H1 (cell line): ENCODE data around the gene TET2. TPM values are rescaled to one million over a fixed set of nuclear protein-coding genes. Genes with fewer than 3 reads are reported as not detected.

Experiments used
- CTCF ChIA-PET: fragments of 300-600 bp; sonication (Branson Sonifier 250); formaldehyde crosslinking; loops from one replicate; lab custom pipeline; 2021; ENCODE audit not compliant: partially characterized antibody; lab: Charles Lee
- POLR2A ChIA-PET: fragments of 300-600 bp; sonication (Branson Sonifier 250); formaldehyde crosslinking; loops from one replicate; lab custom pipeline; 2021; ENCODE audit warnings: inconsistent platforms; ENCODE audit not compliant: partially characterized antibody; lab: Charles Lee
- DNase-seq, 2 experiments: peaks; one replicate each; pipeline versions ENCODE4 v3.0.0 to v3.0.0-alpha.2; 2010 to 2022; ENCODE audit warnings: low spot score in 2 of 2, low read depth in 1 of 2, mixed read lengths in 1 of 2
- FAIRE-seq: peaks from 2 replicates; lab custom pipeline; 2011; peaks lifted over from hg19 to GRCh38; lab: Jason Lieb, UNC
- H2AFZ ChIP-seq: 2 replicates; pipeline ENCODE4 v1.8.1; 2012; ENCODE audit warnings: low read length, inconsistent platforms
- H2AK5ac ChIP-seq: 2 replicates; pipeline ENCODE4 v1.6.1; 2013; ENCODE audit warnings: low read depth, low read length
- H2BK120ac ChIP-seq: replicated peaks from 2 replicates; pipeline ENCODE3; 2013; ENCODE audit warnings: low read depth, low read length, inconsistent platforms
- H2BK12ac ChIP-seq: 2 replicates; pipeline ENCODE4 v1.6.1; 2013; ENCODE audit warnings: low read depth, low read length
- H2BK15ac ChIP-seq: 2 replicates; pipeline ENCODE4 v1.6.1; 2013; ENCODE audit warnings: low read length
- H2BK20ac ChIP-seq: 2 replicates; pipeline ENCODE4 v1.6.1; 2013; ENCODE audit warnings: low read length
- H2BK5ac ChIP-seq: 2 replicates; pipeline ENCODE4 v1.6.1; 2013; ENCODE audit warnings: low read depth, low read length
- H3K14ac ChIP-seq: 2 replicates; pipeline ENCODE4 v1.6.1; 2013; ENCODE audit warnings: inconsistent platforms; ENCODE audit not compliant: insufficient read length
- H3K18ac ChIP-seq: 2 replicates; pipeline ENCODE4 v1.6.1; 2013; ENCODE audit warnings: low read length; ENCODE audit errors: extremely low read depth
- H3K23ac ChIP-seq: 2 replicates; pipeline ENCODE4 v1.6.1; 2013; ENCODE audit warnings: inconsistent platforms; ENCODE audit not compliant: insufficient read length
- H3K23me2 ChIP-seq: 2 replicates; pipeline ENCODE4 v1.6.1; 2013; ENCODE audit warnings: low read depth, low read length
- H3K27ac ChIP-seq: 2 replicates; pipeline ENCODE4 v1.6.1; 2011; ENCODE audit warnings: low read depth, low read length, inconsistent platforms
- H3K27me3 ChIP-seq, 4 experiments: replicated peaks in 1 of 4; 1 replicate in 1 of 4; 2 replicates in 3 of 4; pipeline versions ENCODE4 v1.6.1 to v1.8.1; 2011 to 2013; ENCODE audit warnings: low read length in 3 of 4, mild to moderate bottlenecking in 3 of 4, inconsistent platforms in 2 of 4, mixed read lengths in 2 of 4, moderate library complexity in 1 of 4; ENCODE audit not compliant: control insufficient read depth in 3 of 4, insufficient read depth in 3 of 4; ENCODE audit errors: extremely low read depth in 1 of 4
- H3K36me3 ChIP-seq, 4 experiments: 2 replicates each; pipeline versions ENCODE4 v1.6.1 to v1.8.1; 2011 to 2013; ENCODE audit warnings: mild to moderate bottlenecking in 4 of 4, low read length in 3 of 4, moderate library complexity in 2 of 4, control low read depth in 1 of 4, inconsistent platforms in 1 of 4; ENCODE audit not compliant: insufficient read depth in 4 of 4, control insufficient read depth in 2 of 4
- H3K4ac ChIP-seq: replicated peaks from 2 replicates; pipeline ENCODE3; 2013; ENCODE audit warnings: low read length, low read depth, mixed read lengths, inconsistent platforms; ENCODE audit not compliant: insufficient read length
- H3K4me1 ChIP-seq, 4 experiments: replicated peaks in 1 of 4; 1 replicate in 1 of 4; 2 replicates in 3 of 4; pipeline versions ENCODE4 v1.6.1 to v1.8.1; 2011 to 2013; ENCODE audit warnings: low read length in 3 of 4, inconsistent platforms in 2 of 4, mixed read lengths in 1 of 4; ENCODE audit not compliant: insufficient read depth in 4 of 4, control insufficient read depth in 3 of 4
- H3K4me2 ChIP-seq, 2 experiments: 2 replicates each; pipeline versions ENCODE4 v1.6.1 to v1.8.1; 2011 to 2013; ENCODE audit warnings: low read depth in 2 of 2, low read length in 2 of 2, control low read depth in 1 of 2, inconsistent platforms in 1 of 2, mild to moderate bottlenecking in 1 of 2; ENCODE audit not compliant: insufficient read depth in 1 of 2
- H3K4me3 ChIP-seq, 4 experiments: fragments of 200-600, 300-600 bp in 1 of 4; sonication (generic), shearing (Covaris generic), sonication (Bioruptor Twin) in 1 of 4; 2 replicates each; pipeline versions ENCODE4 v1.5.1 to v1.8.1; 2011 to 2016; ENCODE audit warnings: low read length in 4 of 4, low read depth in 3 of 4, control low read depth in 2 of 4, inconsistent platforms in 2 of 4, mild to moderate bottlenecking in 2 of 4, mixed read lengths in 1 of 4, moderate library complexity in 1 of 4; ENCODE audit not compliant: insufficient read depth in 2 of 4; ENCODE audit errors: extremely low read depth in 1 of 4
- H3K56ac ChIP-seq: replicated peaks from 2 replicates; pipeline ENCODE3; 2013; ENCODE audit warnings: low read depth, mild to moderate bottlenecking, mixed read lengths, low read length, inconsistent platforms; ENCODE audit not compliant: insufficient read length
- H3K79me1 ChIP-seq: 2 replicates; pipeline ENCODE4 v1.6.1; 2013; ENCODE audit warnings: low read depth, low read length, control low read depth
- H3K79me2 ChIP-seq, 2 experiments: 2 replicates each; pipeline versions ENCODE4 v1.6.1 to v1.8.1; 2012 to 2013; ENCODE audit warnings: low read length in 2 of 2, mild to moderate bottlenecking in 2 of 2, inconsistent platforms in 1 of 2; ENCODE audit not compliant: insufficient read depth in 2 of 2, control insufficient read depth in 1 of 2
- H3K9ac ChIP-seq, 4 experiments: replicated peaks in 1 of 4; 1 replicate in 1 of 4; 2 replicates in 3 of 4; pipeline versions ENCODE4 v1.6.1 to v1.8.1; 2011 to 2013; ENCODE audit warnings: low read depth in 3 of 4, low read length in 3 of 4, control low read depth in 2 of 4, mild to moderate bottlenecking in 2 of 4, moderate library complexity in 2 of 4, inconsistent platforms in 1 of 4; ENCODE audit errors: extremely low read depth in 1 of 4
- H3K9me3 ChIP-seq, 2 experiments: 2 replicates each; pipeline versions ENCODE4 v1.6.1 to v1.8.1; 2012 to 2013; ENCODE audit warnings: mild to moderate bottlenecking in 2 of 2, moderate library complexity in 2 of 2, control low read depth in 1 of 2, inconsistent platforms in 1 of 2, low read depth in 1 of 2, low read length in 1 of 2, mixed read lengths in 1 of 2; ENCODE audit not compliant: insufficient read depth in 2 of 2
- H4K20me1 ChIP-seq, 2 experiments: replicated peaks in 1 of 2; 2 replicates each; pipeline versions ENCODE3 to v1.8.1; 2011 to 2013; ENCODE audit warnings: inconsistent platforms in 2 of 2, low read length in 2 of 2, mild to moderate bottlenecking in 1 of 2; ENCODE audit not compliant: insufficient read depth in 2 of 2, control insufficient read depth in 1 of 2
- H4K5ac ChIP-seq: 2 replicates; pipeline ENCODE4 v1.6.1; 2013; ENCODE audit warnings: low read length, low read depth, mixed read lengths, inconsistent platforms; ENCODE audit not compliant: insufficient read length
- H4K8ac ChIP-seq: 2 replicates; pipeline ENCODE4 v1.8.0; 2013; ENCODE audit warnings: mild to moderate bottlenecking, moderate library complexity, low read length, inconsistent platforms; ENCODE audit not compliant: insufficient read depth; ENCODE audit errors: extremely low read depth
- H4K91ac ChIP-seq: replicated peaks from 2 replicates; pipeline ENCODE3; 2013; ENCODE audit warnings: low read length, mixed read lengths, inconsistent platforms; ENCODE audit not compliant: insufficient read length
- BCL11A ChIP-seq, 2 experiments: IDR thresholded peaks; one replicate each; pipeline ENCODE4 v1.6.1; 2011; ENCODE audit warnings: low read depth in 2 of 2, low read length in 2 of 2, mild to moderate bottlenecking in 2 of 2
- CEBPB ChIP-seq: IDR thresholded peaks from 2 replicates; pipeline ENCODE4 v1.6.1; 2012; ENCODE audit warnings: low read depth, low read length
- CTBP2 ChIP-seq: IDR thresholded peaks from 2 replicates; pipeline ENCODE4 v1.7.0; 2011; ENCODE audit warnings: borderline replicate concordance, mild to moderate bottlenecking, moderate library complexity, mixed read lengths, low read length; ENCODE audit not compliant: insufficient read depth, insufficient read length
- KDM1A ChIP-seq: fragments of 200-600, 300-600 bp; sonication (generic); IDR thresholded peaks from 2 replicates; pipeline ENCODE4 v1.7.1; 2016; ENCODE audit warnings: mild to moderate bottlenecking, low read length, borderline replicate concordance
- POU5F1 ChIP-seq: IDR thresholded peaks from 2 replicates; pipeline ENCODE4 v1.6.1; 2011; ENCODE audit warnings: low read depth, mild to moderate bottlenecking, low read length, moderate library complexity
- SIX5 ChIP-seq: IDR thresholded peaks from 2 replicates; pipeline ENCODE4 v1.6.1; 2011; ENCODE audit warnings: mild to moderate bottlenecking, low read depth, low read length
- SP4 ChIP-seq: IDR thresholded peaks from 2 replicates; pipeline ENCODE4 v1.6.1; 2012; ENCODE audit warnings: low read length, inconsistent platforms
- TAF7 ChIP-seq: optimal IDR thresholded peaks from 2 replicates; pipeline ENCODE3; 2011; ENCODE audit warnings: low read depth, mild to moderate bottlenecking, inconsistent platforms, low read length, moderate library complexity, borderline replicate concordance
- TBP ChIP-seq: IDR thresholded peaks from 2 replicates; pipeline ENCODE4 v1.6.1; 2011; ENCODE audit warnings: low read depth, low read length, improper control_type of control experiment
- ZNF274 ChIP-seq: IDR thresholded peaks from 2 replicates; pipeline ENCODE4 v1.7.0; 2012; ENCODE audit warnings: low read length, borderline replicate concordance; ENCODE audit errors: extremely low read depth
- WGBS, 2 experiments: shearing (Covaris generic) in 1 of 2; methylation state at CpG; one replicate each; pipeline versions ENCODE4 v1.1.6 to v1.1.7; 2013 to 2015; ENCODE audit warnings: low lambda C conversion rate in 2 of 2, mixed read lengths in 2 of 2, inconsistent platforms in 1 of 2, low coverage in 1 of 2, missing lambda C conversion rate in 1 of 2; ENCODE audit not compliant: insufficient replicate concordance in 2 of 2, insufficient coverage in 1 of 2, insufficient read length in 1 of 2; ENCODE audit errors: extremely low coverage in 1 of 2, missing lambda C conversion rate in 1 of 2; 5-methylcytosine and 5-hydroxymethylcytosine counted together
- polyA plus RNA-seq, 7 experiments: library from polyadenylated mRNA; depleted of rRNA in 3 of 7; stranded (reverse) in 5 of 7; unstranded in 2 of 7; fragments of >200 nt in 5 of 7; fragments of 200-250 nt in 2 of 7; gene quantifications; 1 replicate in 5 of 7; 2 replicates in 1 of 7; 4 replicates in 1 of 7; pipeline versions ENCODE4 v1.2.1 to v1.2.3, GENCODE V29; 2011 to 2013; ENCODE audit warnings: missing spikeins in 2 of 7, mixed read lengths in 2 of 7
- total RNA-seq: library from RNA; stranded (reverse); fragmentation: NEBNext Ultra II Directional; extraction: Animal tissue kit (Norgen Biotek cat#: 25700); gene quantifications from 2 replicates; pipeline ENCODE4 v1.2.1, GENCODE V29; 2021
- TF ChIP-seq, protein P1 (sequence below): IDR thresholded peaks from 2 replicates; pipeline ENCODE4 v1.6.1; 2012; ENCODE audit warnings: low read length, inconsistent platforms

TET2 gene
- total and polyA plus RNA-seq, 2 of the 8 experiments (the other 6 are each of a cell fraction or from before 2014, with no cell fraction given), result 1.0 to 2.6 TPM

DNA sequence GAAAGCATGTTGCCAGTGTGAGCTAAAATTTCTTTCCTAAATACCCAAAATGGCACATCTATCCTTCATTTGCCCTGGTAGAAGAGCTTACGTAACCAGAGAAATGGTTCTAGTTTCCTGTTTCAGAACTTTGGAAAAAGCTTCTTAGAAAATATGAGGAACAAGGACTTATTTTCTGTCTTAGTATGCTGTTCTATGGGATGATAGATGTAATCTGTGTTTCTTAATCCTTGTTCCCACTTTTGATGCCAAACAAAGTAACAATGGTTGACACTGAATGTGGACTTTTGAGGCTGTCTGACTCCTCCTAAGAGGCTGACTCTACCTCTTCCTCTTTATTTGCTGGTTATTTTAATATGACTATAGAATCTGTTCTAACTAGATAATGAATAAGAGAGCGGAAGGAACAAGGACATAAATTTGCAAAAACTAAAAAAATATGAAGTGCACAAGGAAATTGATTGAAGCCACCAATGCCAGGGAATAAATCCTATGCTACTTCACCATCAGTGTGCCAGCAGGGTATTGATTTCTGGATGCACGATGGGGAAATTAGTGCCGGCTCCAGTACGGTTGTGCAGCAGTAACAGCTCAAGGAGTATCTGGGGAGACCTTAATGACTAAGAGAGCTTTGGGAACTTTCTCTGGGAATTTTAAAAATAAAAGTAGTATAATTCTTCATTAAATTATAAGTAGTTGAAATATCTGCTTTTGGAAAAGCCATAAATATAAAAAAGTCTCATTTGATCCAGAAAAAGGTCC is 39.4 kb upstream of the TET2 start:
- Histone ChIP-seq H3K27ac (no peak overlapping the region), H2BK120ac (no peak overlapping the region), H4K5ac (no peak overlapping the region), H3K4me3 (no peak overlapping the region), H4K8ac (no peak overlapping the region), H3K14ac (no peak overlapping the region), H2AFZ (no peak overlapping the region), H3K36me3 (no peaks in the 10 kb centered on the region), H2AK5ac (no peak overlapping the region), H4K20me1 (no peaks in the 10 kb centered on the region), H3K79me2 (no peaks in the 10 kb centered on the region), H2BK15ac (no peak overlapping the region), H3K4me2 (no peak overlapping the region), H2BK12ac (no peak overlapping the region), H3K23me2 (no peaks in the 10 kb centered on the region), H2BK5ac (no peak overlapping the region), H3K27me3 (peaks cover 0 to 1% (median 0%) of the 10 kb centered on the region in 4 experiments; a peak in 1 of 7 replicates), H3K79me1 (no peaks in the 10 kb centered on the region), H3K23ac (no peak overlapping the region), H4K91ac (no peak overlapping the region), H3K56ac (no peak overlapping the region), H3K4me1 (no peaks in the 10 kb centered on the region), H3K9ac (no peak overlapping the region), H3K18ac (no peak overlapping the region), H3K9me3 (no peaks in the 10 kb centered on the region), H3K4ac (no peak overlapping the region), H2BK20ac (no peak overlapping the region)
- ChIA-PET CTCF (no interaction called here), POLR2A (no interaction called here)
- FAIRE-seq (no peak), DNase-seq (no peak)
- WGBS, 2 experiments, result 76% methylated on average over 5 of the region's 5 CpGs; no CpG with 5 or more reads in 1 of the 2 experiments
- no peak for TF ChIP-seq KDM1A
- TF ChIP-seq CTBP2, result no peak
- TF ChIP-seq SIX5, result no peak
- TF ChIP-seq SP4, result no peak
- TF ChIP-seq CEBPB, result no peak
- no peak for TF ChIP-seq BCL11A (IDR thresholded peaks at IDR 0.05; ENCODE audit: low read depth in 2 of 2, low read length in 2 of 2)
- no peak for TF ChIP-seq TAF7
- TF ChIP-seq, protein P1, sequence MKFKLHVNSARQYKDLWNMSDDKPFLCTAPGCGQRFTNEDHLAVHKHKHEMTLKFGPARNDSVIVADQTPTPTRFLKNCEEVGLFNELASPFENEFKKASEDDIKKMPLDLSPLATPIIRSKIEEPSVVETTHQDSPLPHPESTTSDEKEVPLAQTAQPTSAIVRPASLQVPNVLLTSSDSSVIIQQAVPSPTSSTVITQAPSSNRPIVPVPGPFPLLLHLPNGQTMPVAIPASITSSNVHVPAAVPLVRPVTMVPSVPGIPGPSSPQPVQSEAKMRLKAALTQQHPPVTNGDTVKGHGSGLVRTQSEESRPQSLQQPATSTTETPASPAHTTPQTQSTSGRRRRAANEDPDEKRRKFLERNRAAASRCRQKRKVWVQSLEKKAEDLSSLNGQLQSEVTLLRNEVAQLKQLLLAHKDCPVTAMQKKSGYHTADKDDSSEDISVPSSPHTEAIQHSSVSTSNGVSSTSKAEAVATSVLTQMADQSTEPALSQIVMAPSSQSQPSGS, result no peak
- TF ChIP-seq TBP, result no peak
- TF ChIP-seq ZNF274, result no peak
- TF ChIP-seq POU5F1, result no peak
